Liver (tissue), 2 donors: ENCODE results near the gene LPAR1.

ENCODE experiments used
- CTCF ChIP-seq: fragments of 150-350 bp; IDR thresholded peaks from 2 replicates; pipeline ENCODE4 v1.5.1; 2017; ENCODE audit warnings: improper control_type of control experiment, low read depth, low read length; ENCODE audit not compliant: missing input control
- FOXA1 ChIP-seq: IDR thresholded peaks from 2 replicates; pipeline ENCODE4 v1.6.1; 2016; ENCODE audit warnings: antibody characterized with exemption
- donor health status: healthy.

DNA sequence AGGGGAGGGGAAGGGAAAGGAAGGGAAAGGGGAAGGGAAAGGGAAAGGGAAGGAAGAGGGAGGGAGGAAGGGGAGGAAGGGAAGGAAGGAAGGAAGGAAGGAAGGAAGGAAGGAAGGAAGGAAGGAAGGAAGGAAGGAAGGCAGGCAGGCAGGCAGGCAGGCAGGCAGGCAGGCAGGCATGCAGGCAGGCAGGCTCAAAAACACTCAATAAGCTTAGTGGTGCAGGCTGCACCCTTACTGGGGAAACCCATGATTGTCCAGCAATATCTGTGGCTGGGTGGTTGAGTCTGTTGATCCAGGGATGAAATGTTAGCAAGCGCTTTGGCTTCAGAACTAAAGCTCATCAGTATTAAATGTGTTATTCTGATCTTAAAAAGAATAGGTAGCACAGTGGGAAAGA is 145.6 kb downstream of the LPAR1 start:
- TF ChIP-seq CTCF, result no peak
- no peak for TF ChIP-seq FOXA1
